GM18526 (cell line): Measurements from ENCODE around the gene FHIP1A.

Source experiments
- POLR2A ChIP-seq: IDR thresholded peaks from 3 replicates; pipeline ENCODE4 v1.6.1; 2011; ENCODE audit not compliant: insufficient read length; ENCODE audit errors: extremely low read depth

Gene FHIP1A

GRCh38 chr4:151409470-151410313, 716 bp downstream of the FHIP1A start:
- TF ChIP-seq POLR2A = no peak

DNA sequence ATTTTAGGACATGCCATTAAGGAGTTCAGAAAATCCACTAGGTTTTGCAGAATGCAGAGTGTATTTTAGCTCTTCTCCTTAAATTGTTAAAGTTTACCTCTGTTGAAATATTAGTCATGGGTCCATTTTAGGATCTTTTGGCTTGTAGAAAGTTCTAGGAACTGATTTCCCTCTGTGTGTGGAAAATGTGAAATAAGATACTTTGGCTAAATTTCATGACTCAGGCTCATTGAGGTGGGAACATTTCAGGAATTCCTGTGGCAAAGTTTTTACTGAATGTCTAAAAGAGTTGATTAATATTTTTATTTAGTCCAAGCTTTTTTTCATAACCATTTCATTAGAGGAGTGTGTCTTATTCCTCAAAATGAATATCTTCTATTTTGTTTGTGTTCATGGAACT, 7.0 kb downstream of the FHIP1A start:
- no peak for TF ChIP-seq POLR2A

GRCh38 chr4:151417164-151417571, 8.2 kb downstream of the FHIP1A start:
- TF ChIP-seq POLR2A = no peak

- no peak for TF ChIP-seq POLR2A
Measured at GRCh38 chr4:151417766-151418376, 8.9 kb downstream of the FHIP1A start.

- no peak for TF ChIP-seq POLR2A
Measured at GRCh38 chr4:151418385-151418784, 9.4 kb downstream of the FHIP1A start.

DNA sequence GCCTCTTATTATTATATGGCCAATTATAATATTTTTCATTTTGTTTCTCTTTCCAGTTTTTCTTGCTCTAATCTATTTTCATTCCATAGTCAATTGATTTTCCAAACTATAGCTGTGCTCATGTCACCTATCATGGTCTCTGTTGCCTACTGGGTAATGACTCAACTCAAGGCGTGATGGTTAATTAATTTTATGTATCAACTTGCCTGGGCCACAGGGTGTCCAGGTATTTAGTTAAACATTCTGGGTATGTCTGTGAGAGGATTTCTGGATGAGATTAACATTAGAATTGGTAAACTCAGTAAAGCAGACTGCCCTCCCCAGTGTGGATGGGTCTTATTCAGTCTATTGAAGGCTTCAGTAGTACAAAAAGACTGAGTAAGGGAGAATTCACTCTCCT, 9.9 kb downstream of the FHIP1A start:
- no peak for TF ChIP-seq POLR2A

DNA sequence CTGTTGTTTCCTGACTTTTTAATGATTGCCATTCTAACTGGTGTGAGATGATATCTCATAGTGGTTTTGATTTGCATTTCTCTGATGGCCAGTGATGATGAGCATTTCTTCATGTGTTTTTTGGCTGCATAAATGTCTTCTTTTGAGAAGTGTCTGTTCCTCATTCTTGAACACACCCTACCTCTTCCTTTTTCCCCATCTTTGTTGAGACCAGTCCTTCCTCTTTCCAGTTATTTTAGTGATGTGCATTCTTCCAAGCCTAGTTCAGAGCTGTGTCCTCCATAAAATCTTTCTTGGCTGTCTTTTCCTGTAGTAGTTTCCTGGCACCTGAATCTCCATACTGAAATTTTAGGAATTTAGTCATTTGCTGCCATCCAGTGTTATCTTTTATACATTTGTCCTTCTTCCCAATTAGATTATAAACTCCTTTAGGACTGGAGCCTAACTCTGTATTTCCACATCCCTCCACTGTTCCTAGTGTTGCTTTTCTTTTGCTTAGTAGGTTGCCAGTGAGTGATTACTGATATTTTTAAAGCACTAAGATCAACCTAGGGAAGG, 11.4 kb downstream of the FHIP1A start:
- no peak for TF ChIP-seq POLR2A

- no peak for TF ChIP-seq POLR2A
Measured at GRCh38 chr4:151422854-151423253, 13.9 kb downstream of the FHIP1A start.

GRCh38 chr4:151426513-151426912, 17.5 kb downstream of the FHIP1A start:
- TF ChIP-seq POLR2A = no peak

DNA sequence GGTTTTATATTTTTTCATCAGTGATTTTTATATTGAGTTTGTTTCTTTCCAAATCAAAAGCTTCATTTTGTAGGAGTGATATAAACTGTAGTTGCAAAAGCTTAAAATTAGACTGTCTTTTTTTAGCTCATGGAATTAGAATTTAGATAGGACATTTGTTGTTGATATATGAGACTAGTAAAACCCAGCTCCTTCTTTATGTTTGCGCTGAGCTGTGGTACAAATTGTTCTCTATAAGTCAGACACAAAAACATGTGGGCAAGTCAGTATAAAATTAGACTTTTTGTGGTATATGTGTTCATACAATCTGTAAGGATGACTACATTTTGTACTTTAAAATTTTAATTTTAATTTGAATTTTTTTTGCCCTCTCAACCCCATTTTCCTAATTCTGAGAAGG, 18.3 kb downstream of the FHIP1A start:
- TF ChIP-seq POLR2A = no peak

DNA sequence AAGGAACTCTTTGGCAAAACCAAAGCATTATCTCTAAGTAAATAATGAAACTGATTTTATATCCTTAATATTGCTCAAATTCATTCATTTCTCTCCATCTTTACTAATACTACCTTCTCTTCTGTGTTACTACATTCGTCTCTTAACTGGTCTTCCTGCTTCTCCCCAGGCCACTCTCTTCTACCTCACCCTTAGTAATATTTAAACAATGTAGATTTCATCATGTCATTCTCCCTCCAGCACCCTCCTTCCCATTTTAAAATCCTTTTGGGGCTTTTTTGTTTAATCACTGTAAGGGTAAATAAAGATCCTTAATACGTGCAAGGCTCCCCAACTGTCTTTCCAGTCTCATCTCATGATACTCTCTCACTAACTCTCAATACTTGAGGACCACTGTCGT, 19.4 kb downstream of the FHIP1A start:
- TF ChIP-seq POLR2A = no peak

GRCh38 chr4:151429957-151430570, 21.1 kb downstream of the FHIP1A start:
- no peak for TF ChIP-seq POLR2A

GRCh38 chr4:151430740-151431457, 21.9 kb downstream of the FHIP1A start:
- TF ChIP-seq POLR2A = no peak

GRCh38 chr4:151431728-151432127, 22.8 kb downstream of the FHIP1A start:
- TF ChIP-seq POLR2A = no peak

DNA sequence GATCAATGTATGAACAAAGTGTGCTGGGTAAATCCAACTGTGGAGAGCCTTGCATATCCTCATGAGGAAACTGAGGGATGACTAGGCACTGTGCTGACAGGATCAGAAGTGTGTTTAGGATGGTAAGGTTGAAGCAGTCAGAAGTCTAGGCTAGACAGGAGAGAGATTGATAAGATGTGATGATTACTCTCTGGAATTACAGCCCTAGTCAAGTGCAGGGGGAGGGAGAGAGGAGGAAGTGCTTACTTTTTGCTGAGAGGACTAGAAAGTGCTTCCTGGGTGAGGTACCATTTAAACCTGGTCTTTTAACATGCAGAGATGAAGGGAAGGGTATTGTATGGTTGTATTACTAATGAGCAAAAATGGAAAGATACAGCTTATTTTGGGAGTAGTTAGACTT, 23.7 kb downstream of the FHIP1A start:
- TF ChIP-seq POLR2A = no peak
